Urinary bladder (tissue), 4 donors: ENCODE results near the gene CIAO2A. TPM values are rescaled to one million over a fixed set of nuclear protein-coding genes. Genes with fewer than 3 reads are reported as not detected.
"Not testable (repeated sequence)": the region's sequence is repeated elsewhere in the genome, so short reads cannot be mapped to it uniquely, and the experiment has no call there.

Source experiments
- DNase-seq: peaks from one replicate; pipeline ENCODE4 v3.0.0-alpha.2; 2015; ENCODE audit errors: extremely low spot score
- H3K27ac ChIP-seq: one replicate; pipeline ENCODE4 v1.5.1; 2013; ENCODE audit warnings: low read depth, mild to moderate bottlenecking, moderate library complexity
- H3K36me3 ChIP-seq: one replicate; pipeline ENCODE4 v1.6.1; 2013; ENCODE audit warnings: mild to moderate bottlenecking, moderate library complexity; ENCODE audit not compliant: insufficient read depth
- H3K4me1 ChIP-seq: one replicate; pipeline ENCODE4 v1.6.1; 2013; ENCODE audit warnings: mild to moderate bottlenecking, moderate library complexity; ENCODE audit not compliant: insufficient read depth
- H3K4me3 ChIP-seq: one replicate; pipeline ENCODE4 v1.5.1; 2013; ENCODE audit warnings: low read depth, low read length
- WGBS: extraction: QIAGEN DNeasy Blood & Tissue Kit; methylation state at CpG from one replicate; pipeline ENCODE4 v1.1.7; 2013; 5-methylcytosine and 5-hydroxymethylcytosine counted together
- polyA plus RNA-seq: library from polyadenylated mRNA; stranded (reverse); fragments of 200-250 nt; gene quantifications from one replicate; pipeline ENCODE4 v1.2.3, GENCODE V29; 2013
- total RNA-seq: library from RNA; depleted of rRNA; stranded (reverse); fragments of >200 nt; gene quantifications from one replicate; pipeline ENCODE4 v1.2.3, GENCODE V29; 2014
- donor health status: healthy with polysubstance abuse.
- donor health status: healthy.

The CIAO2A gene
- total and polyA plus RNA-seq, 2 donors = 33.5 to 54.6 TPM

DNA sequence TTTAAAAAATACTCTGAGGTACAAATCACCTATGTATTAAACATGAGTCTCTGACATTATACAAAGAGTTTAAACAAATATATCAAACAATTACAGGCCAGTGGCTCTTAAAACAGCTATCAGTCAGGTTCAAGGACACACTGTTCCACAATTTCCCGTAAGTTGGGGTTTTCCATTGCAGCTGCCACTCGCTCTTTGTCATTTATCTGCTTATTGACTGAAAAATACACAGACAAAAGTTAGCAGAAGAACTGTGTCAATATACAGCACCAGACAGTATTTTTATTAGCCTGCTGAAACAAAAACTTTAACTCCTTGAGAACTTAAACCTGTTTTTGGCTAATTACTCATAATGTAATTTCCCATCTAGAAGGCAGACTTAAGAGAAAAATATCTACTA is 20.8 kb downstream of the CIAO2A start:
- Histone ChIP-seq H3K4me3 (no peak overlapping the region), H3K36me3 (no peaks in the 10 kb centered on the region), H3K4me1 (peaks cover 1% of the 10 kb centered on the region), H3K27ac (no peak overlapping the region)
- 93% methylated on average over 2 of the region's 2 CpGs for whole genome bisulfite sequencing
- DNase-seq = no peak

DNA sequence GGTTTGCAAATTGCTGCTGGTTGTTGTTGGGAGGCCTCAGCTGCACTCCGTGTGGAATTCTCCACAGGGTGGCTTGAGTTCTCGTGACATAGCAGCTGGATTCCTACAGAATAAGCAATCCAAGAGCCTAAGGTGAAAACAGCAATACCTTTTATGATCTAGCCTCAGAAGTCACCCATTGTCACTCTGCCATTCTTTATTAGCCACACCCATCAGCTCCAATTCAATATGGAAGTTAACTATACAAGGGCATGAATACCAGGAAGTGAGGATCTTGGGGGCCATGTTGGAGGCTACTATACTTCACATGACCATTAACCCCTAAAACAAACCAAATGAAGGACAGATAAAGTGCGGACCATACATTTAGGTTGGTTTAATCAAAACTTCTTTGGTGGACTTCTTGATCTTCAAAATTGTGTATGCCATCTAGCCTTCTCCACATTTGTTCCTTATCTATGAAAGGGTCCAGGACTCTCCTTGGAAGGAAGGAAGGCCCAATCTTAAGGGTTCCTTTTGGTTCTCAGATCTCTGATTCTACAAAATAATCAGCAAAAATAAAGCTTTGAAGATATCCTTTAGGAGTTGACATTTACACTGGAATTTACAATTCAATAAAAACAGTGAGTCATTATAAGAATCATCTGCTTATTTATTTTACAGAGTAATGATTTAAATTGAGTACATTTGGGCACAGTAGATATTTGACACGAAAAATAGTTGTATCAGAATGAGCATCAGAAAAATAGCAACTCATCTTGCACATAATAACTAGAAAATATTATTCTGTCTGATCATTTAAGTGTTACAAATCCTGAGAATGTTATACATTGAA is 21.5 kb downstream of the CIAO2A start:
- DNase-seq = no peak
- H3K4me1 ChIP-seq = peaks cover 1% of the 10 kb centered on the region
- no peak overlapping the region for H3K27ac ChIP-seq
- 88% methylated on average over 4 of the region's 4 CpGs for WGBS
- H3K4me3 ChIP-seq = no peak overlapping the region
- H3K36me3 ChIP-seq = no peaks in the 10 kb centered on the region

DNA sequence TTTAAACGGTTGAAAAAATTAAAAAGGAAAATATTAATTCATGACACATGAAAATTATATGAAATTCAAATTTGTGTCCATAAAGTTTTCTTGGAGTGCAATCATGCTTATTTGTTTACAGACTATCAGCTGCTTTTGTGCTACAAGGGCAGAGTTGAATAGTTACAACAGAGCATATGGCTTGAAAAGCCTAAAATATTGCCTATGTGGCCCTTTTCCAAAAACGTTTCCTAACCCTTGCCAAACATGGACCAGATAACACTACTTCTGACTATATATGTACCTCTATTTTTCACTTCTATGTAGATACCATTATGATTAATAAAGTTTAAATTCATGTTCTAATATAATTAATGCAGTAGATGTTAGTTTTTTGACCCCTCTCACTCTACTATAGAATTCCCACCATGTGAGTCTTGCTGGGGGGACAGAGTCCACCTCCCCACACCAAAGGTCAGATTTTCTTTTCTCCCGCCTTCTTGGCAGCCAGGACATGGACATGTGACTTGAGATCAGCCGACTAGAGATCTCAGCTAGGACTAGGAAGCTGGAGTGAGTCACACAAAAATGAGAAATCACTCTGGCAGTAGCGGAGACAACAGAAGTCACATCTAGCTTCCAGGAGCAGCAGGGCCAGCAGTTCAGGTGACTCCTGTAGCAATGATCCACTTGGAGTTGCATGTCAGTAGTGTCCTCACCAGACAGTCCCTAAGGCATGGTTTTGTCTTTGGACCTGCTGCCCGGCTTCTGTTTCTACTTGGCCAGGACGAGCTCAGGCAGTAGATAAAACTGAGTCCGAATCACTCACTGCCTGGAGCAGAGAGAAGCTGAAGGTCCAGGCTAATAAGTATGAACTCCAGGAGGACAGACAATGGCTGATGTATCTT is 22.4 kb downstream of the CIAO2A start:
- WGBS = 34% methylated on average over 8 of the region's 8 CpGs
- H3K36me3 ChIP-seq = no peaks in the 10 kb centered on the region
- no peak for DNase-seq
- peaks cover 1% of the 10 kb centered on the region for H3K4me1 ChIP-seq
- no peak overlapping the region for H3K4me3 ChIP-seq
- no peak overlapping the region for H3K27ac ChIP-seq

DNA sequence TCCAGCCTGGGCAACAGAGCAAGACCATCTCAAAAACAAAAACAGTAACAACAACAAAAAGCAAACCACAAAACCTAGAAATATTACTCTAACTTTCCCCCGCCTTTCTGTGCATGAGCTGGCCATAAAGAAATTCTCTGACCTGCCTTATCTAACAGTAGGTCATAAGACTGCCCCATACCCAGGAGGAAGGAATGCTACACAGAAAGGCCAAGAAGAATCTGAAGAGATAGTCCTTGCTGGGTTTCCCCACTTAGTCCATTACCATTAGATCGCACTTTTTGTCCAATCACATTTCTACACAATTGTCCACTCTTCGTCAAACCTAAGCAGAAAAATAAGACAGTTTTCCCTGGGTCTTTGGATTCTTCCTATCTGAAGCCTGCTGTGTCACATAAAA is 23.5 kb downstream of the CIAO2A start:
- H3K4me3 ChIP-seq = no peak overlapping the region
- H3K36me3 ChIP-seq = no peaks in the 10 kb centered on the region
- H3K4me1 ChIP-seq = peaks cover 1% of the 10 kb centered on the region
- no peak overlapping the region for H3K27ac ChIP-seq
- DNase-seq = no peak
- 95% methylated on average over 3 of the region's 3 CpGs for WGBS

DNA sequence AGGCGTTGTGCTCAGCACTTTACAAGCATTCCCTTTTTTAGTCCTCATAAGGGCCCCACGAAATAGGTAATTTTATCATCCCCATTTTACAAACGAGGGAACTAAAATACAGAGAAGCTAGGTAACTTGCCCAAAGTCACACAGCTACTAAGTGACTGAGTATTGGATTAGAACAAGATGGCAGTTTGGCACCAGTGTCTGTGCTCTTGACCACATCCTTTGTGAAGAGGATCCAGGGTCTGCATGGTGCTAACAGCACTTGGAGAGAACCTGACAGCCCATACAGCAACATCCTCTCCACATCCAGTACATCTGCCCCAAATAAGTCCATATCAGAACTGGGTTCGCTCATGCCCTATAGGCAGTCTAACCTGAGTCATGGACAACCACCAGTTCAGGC is 25.5 kb downstream of the CIAO2A start:
- Histone ChIP-seq H3K36me3 (no peaks in the 10 kb centered on the region), H3K4me3 (no peak overlapping the region), H3K27ac (no peak overlapping the region), H3K4me1 (peaks cover 1% of the 10 kb centered on the region)
- WGBS = 43% methylated on average over 4 of the region's 4 CpGs
- no peak for DNase-seq

DNA sequence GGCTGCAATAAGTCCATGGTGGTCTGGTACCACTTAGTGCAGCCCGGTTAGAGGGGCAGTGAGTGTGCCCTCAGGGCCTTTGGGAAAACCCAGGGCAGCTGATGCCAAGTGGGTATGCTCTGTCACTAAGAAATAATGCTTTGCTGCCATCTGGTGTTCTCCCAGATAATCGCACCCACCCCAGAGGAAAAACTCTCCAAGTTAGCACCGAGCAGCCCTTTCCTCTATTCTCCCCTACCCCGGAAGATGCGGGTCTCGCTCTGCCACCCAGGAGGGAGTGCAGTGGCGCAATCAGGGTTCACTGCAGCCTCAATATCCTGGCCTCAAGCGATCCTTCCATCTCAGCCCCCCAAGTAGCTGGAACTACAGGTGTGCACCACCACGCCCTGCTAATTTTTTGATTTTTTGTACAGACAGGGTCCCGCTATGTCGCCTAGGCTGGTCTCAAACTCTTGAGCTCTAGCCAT is 26.0 kb downstream of the CIAO2A start:
- H3K4me1 ChIP-seq = peaks cover 1% of the 10 kb centered on the region
- DNase-seq = no peak
- no peaks in the 10 kb centered on the region for H3K36me3 ChIP-seq
- no peak overlapping the region for H3K4me3 ChIP-seq
- 24% methylated on average over 11 of the region's 11 CpGs for WGBS
- H3K27ac ChIP-seq = no peak overlapping the region

DNA sequence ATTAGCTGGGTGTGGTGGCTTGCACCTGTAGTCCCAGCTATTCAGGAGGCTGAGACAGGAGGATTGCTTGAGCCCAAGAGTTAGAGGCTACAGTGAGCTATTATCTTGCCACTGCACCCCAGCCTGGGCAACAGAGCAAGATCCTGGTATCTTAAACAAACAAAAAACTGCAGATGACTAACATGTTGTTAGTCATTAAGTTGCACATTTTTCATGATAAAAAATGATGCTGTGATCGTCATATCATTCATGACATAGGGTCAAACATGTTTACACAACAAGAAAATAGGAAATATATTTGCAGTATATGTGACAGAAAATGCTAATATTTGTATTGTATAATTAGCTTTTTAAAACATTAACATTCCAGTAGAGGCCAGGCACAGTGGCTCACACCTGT is 27.2 kb downstream of the CIAO2A start:
- WGBS = 64% methylated on average over 1 of the region's 1 CpG
- DNase-seq = no peak
- Histone ChIP-seq H3K36me3 (no peaks in the 10 kb centered on the region), H3K27ac (no peak overlapping the region), H3K4me3 (no peak overlapping the region), H3K4me1 (peaks cover 1% of the 10 kb centered on the region)

DNA sequence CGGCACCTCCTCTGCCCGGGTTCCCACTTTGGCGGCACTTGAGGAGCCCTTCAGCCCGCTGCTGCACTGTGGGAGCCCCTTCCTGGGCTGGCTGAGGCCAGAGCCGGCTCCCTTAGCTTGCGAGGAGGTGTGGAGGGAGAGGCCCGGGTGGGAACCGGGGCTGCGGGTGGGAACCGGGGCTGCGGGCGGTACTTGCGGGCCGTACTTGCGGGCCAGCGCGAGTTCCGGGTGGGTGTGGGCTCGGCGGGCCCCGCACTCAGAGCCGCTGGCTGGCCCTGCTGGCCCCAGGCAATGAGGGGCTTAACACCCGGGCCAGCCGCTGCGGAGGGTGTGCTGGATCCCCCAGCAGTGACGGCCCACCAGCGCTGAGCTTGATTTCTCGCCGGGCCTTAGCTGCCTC is 32.9 kb downstream of the CIAO2A start:
- no peak for DNase-seq
- H3K4me3 ChIP-seq = no peak overlapping the region
- WGBS = 96% methylated on average over 29 of the region's 29 CpGs
- no peaks in the 10 kb centered on the region for H3K4me1 ChIP-seq
- no peaks in the 10 kb centered on the region for H3K36me3 ChIP-seq
- H3K27ac ChIP-seq = no peak overlapping the region

DNA sequence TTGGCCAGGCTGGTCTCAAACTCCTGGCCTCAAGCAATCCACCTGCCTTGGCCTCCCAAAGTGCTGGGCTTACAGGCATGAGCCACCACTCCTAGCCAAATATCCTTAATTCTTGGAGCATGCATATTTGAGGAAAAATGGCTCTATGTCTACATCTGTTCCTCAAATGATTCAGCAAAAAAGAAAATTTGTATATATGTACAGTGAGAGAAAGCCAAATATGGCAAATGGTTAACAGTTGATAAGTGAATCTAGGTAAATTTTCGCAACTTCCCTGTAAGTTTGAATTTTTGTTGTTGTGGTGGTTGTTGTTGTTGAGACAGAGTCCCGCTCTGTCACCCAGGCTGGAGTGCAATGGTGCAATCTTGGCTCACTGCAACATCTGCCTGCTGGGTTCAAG is 34.5 kb downstream of the CIAO2A start:
- not testable (repeated sequence) for DNase-seq, H3K4me1 ChIP-seq, H3K36me3 ChIP-seq, H3K27ac ChIP-seq, H3K4me3 ChIP-seq
- WGBS = 93% methylated on average over 2 of the region's 2 CpGs

DNA sequence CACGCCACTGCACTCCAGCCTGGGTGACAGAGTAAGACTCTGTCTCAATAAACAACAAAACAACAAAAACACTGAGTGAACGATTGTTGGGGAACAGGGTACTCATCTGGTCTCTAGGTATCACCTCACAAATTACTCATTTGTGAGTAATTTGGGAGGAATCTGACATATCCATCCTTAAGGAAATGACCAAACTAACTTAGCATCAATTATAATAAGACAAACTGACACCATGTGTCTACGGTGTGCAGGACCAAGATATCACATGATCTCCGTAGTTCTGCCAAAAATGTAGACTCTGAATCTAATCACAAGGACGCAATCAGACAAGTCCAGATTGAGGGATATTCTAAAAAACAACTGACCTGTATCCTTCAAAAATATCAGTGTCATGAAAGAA is 35.4 kb downstream of the CIAO2A start:
- WGBS = 77% methylated on average over 5 of the region's 5 CpGs
- Histone ChIP-seq H3K27ac (no peak overlapping the region), H3K36me3 (no peaks in the 10 kb centered on the region), H3K4me1 (no peaks in the 10 kb centered on the region), H3K4me3 (no peak overlapping the region)
- DNase-seq = no peak

DNA sequence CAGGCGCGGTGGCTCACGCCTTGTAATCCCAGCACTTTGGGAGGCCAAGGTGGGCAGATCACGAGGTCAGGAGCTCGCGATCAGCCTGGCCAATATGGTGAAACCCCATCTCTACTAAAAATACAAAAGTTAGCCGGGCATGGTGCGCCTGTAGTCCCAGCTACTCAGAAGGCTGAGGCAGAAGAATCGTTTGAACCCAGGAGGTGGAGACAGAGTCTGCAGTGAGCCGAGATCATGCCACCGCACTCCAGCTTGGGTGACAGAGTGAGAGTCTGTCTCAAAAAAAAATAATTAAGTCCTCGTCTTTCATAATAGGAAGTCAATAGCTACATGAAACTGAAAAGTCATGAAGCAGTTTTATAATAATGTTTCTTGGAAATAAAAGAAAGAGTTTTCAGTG is 40.0 kb downstream of the CIAO2A start:
- WGBS = 85% methylated on average over 12 of the region's 12 CpGs

DNA sequence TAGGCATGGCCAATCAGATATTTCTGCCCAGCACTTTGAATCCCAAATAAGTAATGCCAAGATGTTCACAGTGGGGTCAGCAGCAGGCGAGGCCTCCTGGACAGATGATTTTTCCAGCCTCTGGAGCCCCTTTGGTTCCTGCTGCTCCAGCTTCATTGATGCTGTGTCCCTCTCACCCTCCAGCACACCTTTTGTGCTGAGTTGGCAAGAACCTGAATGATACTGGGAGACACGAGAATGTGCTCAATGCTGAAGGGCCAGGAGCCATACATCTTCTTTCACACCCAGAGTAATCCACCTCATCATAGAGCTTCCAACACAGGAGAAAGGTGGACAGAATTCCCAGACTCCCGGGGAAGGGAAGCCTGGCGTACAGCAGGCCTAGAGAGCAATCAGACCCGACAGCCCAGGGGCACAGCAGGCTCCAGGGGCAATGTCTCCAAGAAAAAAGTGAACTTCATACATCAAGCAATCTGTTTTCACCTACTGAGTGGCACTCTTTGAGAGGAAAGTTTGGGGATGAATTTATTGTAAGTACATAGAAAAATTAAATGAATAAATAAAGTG is 40.6 kb downstream of the CIAO2A start:
- DNase-seq = no peak
- Histone ChIP-seq H3K4me1 (no peaks in the 10 kb centered on the region), H3K36me3 (no peaks in the 10 kb centered on the region), H3K4me3 (no peak overlapping the region), H3K27ac (no peak overlapping the region)
- 91% methylated on average over 5 of the region's 5 CpGs for WGBS

More for the DNA sequence above, 40.0 kb downstream of the CIAO2A start:
- not testable (repeated sequence) for H3K4me3 ChIP-seq, H3K4me1 ChIP-seq, DNase-seq, H3K27ac ChIP-seq, H3K36me3 ChIP-seq

DNA sequence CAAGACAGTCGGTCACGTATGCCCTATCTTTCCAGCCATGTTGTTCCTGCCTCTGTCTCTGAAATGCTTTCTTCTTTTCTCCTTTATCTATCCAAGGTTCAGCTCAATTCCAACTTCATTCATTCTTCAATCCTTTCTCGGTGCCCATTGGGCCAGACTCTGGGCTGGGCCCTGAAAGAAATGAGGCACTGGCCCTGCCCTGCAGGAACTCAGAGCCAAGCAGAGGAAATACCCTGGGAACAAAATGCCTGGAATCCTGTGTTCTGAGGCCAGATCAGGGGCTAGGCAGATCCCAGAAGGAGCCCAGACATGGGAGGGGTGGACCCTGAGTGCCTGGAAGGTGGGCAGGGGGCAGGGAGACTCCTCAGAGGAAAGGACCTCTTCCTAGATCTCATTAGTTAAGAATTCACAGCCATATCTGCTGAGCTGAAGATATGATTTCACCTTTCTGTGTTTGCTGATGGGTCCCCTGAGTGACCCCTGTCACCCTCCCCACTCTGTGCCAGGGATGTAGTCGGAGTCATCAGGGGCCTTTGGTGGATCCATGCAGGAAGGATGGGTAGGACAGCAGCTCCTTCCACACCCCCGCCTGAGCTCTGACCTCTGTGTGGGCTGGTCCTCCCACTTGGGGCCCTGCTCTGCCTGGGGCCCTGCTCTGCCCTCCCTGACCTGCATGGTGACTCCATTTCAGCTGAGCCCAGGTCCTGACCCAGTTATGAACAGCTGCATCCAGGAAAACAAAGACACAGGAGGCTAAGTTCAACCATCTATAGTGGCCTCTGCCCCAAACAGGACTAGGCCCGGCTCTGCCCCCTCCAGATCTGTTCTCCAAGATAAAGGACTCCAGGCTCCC is 42.0 kb downstream of the CIAO2A start:
- Histone ChIP-seq H3K27ac (no peak overlapping the region), H3K36me3 (no peaks in the 10 kb centered on the region), H3K4me1 (no peaks in the 10 kb centered on the region), H3K4me3 (no peak overlapping the region)
- 79% methylated on average over 6 of the region's 6 CpGs for WGBS
- DNase-seq = no peak
